GM20000 (cell line): ENCODE results near the gene CD302.
A peak's percentile ranks its signal among the peaks of the same experiment; 100 is the strongest.
"Not testable (repeated sequence)": the region's sequence is repeated elsewhere in the genome, so short reads cannot be mapped to it uniquely, and the experiment has no call there.

ENCODE experiments used
- DNase-seq: peaks from one replicate; pipeline ENCODE4 v3.0.0; 2012; ENCODE audit warnings: low spot score
- CTCF ChIP-seq: IDR thresholded peaks from 2 replicates; pipeline ENCODE4 v1.5.1; 2012; ENCODE audit warnings: mild to moderate bottlenecking, control low read depth; ENCODE audit errors: extremely low read depth, missing control alignments

The CD302 gene

GRCh38 chr2:159792036-159792435 is 6.0 kb downstream of the CD302 start:
- no peak for DNase-seq
- TF ChIP-seq CTCF, result no peak

- TF ChIP-seq CTCF, result no peak
- DNase-seq, result peak; percentile 21
Measured at GRCh38 chr2:159790323-159790722, 7.7 kb downstream of the CD302 start.

GRCh38 chr2:159788253-159788652 is 9.8 kb downstream of the CD302 start:
- no peak for TF ChIP-seq CTCF
- DNase-seq, result no peak

- not testable (repeated sequence) for DNase-seq
Measured at GRCh38 chr2:159787647-159788046, 10.4 kb downstream of the CD302 start.

GRCh38 chr2:159786938-159787337 is 11.1 kb downstream of the CD302 start:
- no peak for TF ChIP-seq CTCF
- DNase-seq, result no peak

GRCh38 chr2:159785195-159785594 is 12.8 kb downstream of the CD302 start:
- DNase-seq, result no peak

GRCh38 chr2:159784744-159785143 is 13.3 kb downstream of the CD302 start:
- not testable (repeated sequence) for DNase-seq

More at GRCh38 chr2:159785195-159785594, 12.8 kb downstream of the CD302 start:
- no peak for TF ChIP-seq CTCF

- TF ChIP-seq CTCF, result no peak
- no peak for DNase-seq
Measured at GRCh38 chr2:159783556-159783955, 14.5 kb downstream of the CD302 start.

- no peak for TF ChIP-seq CTCF
- no peak for DNase-seq
Measured at GRCh38 chr2:159776321-159776720, 21.7 kb downstream of the CD302 start.
